Effector memory CD4-positive, alpha-beta T cell (primary cell): ENCODE results near the gene SARS1.

Source experiments
- DNase-seq, 3 donors: peaks; one replicate each; pipeline ENCODE4 v3.0.0-alpha.2; 2020
- H3K27ac ChIP-seq: 2 replicates; pipeline ENCODE4 v1.7.0; 2013; ENCODE audit warnings: mild to moderate bottlenecking, low read length, moderate library complexity; ENCODE audit not compliant: insufficient read depth, poor library complexity, severe bottlenecking
- H3K27me3 ChIP-seq: replicated peaks from 2 replicates; pipeline ENCODE4 v1.7.0; 2013; ENCODE audit warnings: mild to moderate bottlenecking, low read length; ENCODE audit not compliant: insufficient read depth, control insufficient read depth, poor library complexity, severe bottlenecking
- H3K36me3 ChIP-seq: 2 replicates; pipeline ENCODE4 v1.7.0; 2013; ENCODE audit warnings: mild to moderate bottlenecking, low read length, moderate library complexity; ENCODE audit not compliant: control insufficient read depth, insufficient read depth
- H3K4me1 ChIP-seq: 2 replicates; pipeline ENCODE4 v1.7.0; 2013; ENCODE audit warnings: low read length, mild to moderate bottlenecking; ENCODE audit not compliant: control insufficient read depth, insufficient read depth, poor library complexity, severe bottlenecking
- H3K4me3 ChIP-seq: 2 replicates; pipeline ENCODE4 v1.7.0; 2013; ENCODE audit warnings: low read length, low read depth, mild to moderate bottlenecking; ENCODE audit not compliant: insufficient read depth, poor library complexity, severe bottlenecking
- H3K9me3 ChIP-seq: 2 replicates; pipeline ENCODE4 v1.7.0; 2013; ENCODE audit warnings: mild to moderate bottlenecking, low read length, moderate library complexity; ENCODE audit not compliant: control insufficient read depth

Gene SARS1

DNA sequence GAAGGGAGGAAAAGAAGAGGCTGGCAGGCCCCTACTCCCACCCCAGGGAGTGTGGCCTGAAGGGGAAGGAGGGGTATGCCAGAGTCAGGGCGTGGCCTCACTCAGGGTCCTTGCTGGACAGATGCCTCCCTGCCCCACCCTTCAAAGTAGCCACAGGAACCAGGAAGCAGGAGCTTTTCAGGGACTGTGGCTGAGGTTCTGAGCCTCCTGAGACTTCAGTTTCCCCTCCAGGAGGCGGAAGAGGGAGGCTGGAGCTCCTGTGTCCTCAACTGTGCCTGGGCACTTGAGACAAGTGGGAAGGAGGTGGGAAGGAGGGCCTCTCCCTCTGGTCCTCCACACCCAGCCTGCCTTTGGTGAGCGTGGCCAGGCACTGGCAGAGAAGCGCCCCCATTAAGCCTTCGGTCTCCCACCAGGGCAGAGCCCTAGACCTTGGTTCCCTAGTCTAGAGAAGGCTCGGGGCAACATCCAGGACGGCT is 40.9 kb downstream of the SARS1 start:
- no peaks in the 10 kb centered on the region for H3K27me3 ChIP-seq
- H3K4me3 ChIP-seq = no peak overlapping the region
- H3K27ac ChIP-seq = no peak overlapping the region
- H3K9me3 ChIP-seq = no peaks in the 10 kb centered on the region
- no peak for DNase-seq
- no peaks in the 10 kb centered on the region for H3K4me1 ChIP-seq
- H3K36me3 ChIP-seq = no peaks in the 10 kb centered on the region

DNA sequence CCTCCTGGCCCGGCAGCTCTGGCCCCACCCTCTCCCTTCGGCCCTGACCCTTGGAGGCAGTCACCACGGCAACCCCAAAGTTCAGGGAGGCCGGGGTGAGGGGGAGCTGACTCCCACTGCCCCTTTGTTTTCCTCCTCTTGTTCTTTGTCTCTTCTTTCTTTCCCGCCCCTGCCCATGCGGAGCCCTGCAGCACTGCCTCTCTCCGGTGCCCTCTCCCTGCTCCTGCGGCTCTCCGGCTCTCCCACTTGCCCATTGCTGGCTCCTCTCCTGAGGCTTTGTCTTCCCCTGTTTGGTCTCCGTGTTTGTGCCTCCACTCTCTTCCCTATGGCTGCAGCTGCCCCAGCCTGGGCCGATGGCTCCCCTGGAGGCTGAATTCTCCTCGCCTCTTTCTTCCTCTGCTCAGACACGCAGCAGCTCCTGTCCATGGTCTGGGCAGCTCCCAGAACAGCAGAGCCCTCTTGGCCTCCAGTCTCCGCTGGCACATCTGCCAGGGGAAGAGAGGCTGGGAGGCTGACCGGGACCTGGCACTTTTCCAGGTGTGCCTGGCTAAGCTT is 41.5 kb downstream of the SARS1 start:
- no peaks in the 10 kb centered on the region for H3K36me3 ChIP-seq
- H3K4me3 ChIP-seq = no peak overlapping the region
- H3K27me3 ChIP-seq = no peaks in the 10 kb centered on the region
- no peak overlapping the region for H3K27ac ChIP-seq
- H3K9me3 ChIP-seq = no peaks in the 10 kb centered on the region
- no peaks in the 10 kb centered on the region for H3K4me1 ChIP-seq
- DNase-seq = no peak

DNA sequence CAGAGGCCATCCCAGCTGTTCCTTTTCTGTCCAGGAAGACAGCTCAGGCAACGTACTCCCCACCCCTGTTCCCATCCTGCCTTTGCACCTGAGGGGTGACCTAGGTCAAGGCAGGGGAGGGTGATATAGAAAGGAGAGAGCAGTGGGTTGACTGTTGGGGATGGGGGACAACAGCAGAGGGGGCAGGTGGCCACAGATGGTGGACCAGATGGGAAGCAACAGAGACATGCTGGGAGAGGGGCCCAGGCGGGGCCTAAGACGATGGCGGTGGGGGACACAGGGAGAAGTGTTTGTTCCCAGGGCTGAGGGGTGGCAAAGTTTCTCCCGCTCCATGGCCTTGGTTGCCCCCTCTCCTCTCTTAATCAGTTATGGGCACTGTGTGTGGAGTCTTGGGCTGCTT is 42.0 kb downstream of the SARS1 start:
- Histone ChIP-seq H3K4me1 (no peaks in the 10 kb centered on the region), H3K4me3 (no peak overlapping the region), H3K27ac (no peak overlapping the region), H3K27me3 (no peaks in the 10 kb centered on the region), H3K36me3 (no peaks in the 10 kb centered on the region), H3K9me3 (no peaks in the 10 kb centered on the region)
- no peak for DNase-seq

DNA sequence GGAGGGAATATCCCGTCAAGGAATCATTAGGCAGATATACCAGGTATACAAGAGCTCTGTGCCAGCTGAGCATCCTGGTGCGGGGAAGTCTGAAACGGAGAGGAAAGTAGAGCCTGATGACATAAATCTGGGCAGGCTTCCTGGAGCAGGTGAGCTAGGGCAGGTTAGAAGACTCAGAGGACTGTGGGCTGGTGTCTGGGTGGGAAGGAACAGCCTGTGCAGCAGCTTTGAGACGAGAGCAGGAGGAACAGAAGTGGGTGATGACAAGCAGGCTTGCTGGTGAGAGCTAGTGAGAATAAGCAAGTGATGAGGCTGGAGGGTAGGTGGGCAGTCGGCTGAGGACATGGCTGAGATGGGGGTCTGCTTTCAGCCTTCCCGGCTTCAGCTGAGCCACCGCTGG is 42.4 kb downstream of the SARS1 start:
- Histone ChIP-seq H3K27ac (no peak overlapping the region), H3K27me3 (no peaks in the 10 kb centered on the region), H3K36me3 (no peaks in the 10 kb centered on the region), H3K9me3 (no peaks in the 10 kb centered on the region), H3K4me3 (no peak overlapping the region), H3K4me1 (no peaks in the 10 kb centered on the region)
- no peak for DNase-seq

DNA sequence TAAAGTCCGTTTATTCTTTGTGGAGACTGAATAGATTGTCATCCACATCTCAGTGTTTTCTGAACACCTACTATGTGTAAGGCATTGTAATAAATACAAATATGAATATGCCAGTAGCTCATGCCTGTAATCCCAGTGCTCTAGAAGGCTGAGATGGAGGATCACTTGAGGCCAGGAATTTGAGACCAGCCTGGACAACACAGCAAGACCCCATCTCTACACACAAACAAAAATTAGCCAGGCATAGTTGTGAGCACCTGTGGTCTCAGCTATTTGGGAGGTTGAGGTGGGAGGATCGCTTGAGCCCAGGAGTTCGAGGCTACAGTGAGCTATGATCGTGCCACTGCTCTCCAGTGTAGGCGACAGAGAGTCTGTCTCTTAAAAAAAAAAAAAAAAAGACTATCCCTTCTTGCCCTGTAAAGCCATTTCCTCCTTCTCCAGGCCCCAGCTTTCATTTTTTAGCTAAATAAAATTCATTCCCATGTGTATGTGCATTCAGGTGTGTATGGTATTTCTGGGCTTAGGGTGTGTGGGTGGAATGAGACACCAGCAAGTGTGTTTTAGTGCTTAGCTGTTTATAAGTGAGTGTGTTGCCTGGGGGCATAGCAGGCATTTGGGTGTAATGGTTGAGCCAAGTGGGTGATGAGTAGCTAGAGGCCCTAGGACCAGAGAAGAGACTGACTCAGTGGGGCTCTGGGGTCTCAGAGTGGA is 43.4 kb downstream of the SARS1 start:
- Histone ChIP-seq H3K4me3 (no peak overlapping the region), H3K4me1 (no peaks in the 10 kb centered on the region), H3K36me3 (no peaks in the 10 kb centered on the region), H3K27ac (no peak overlapping the region), H3K27me3 (no peaks in the 10 kb centered on the region), H3K9me3 (no peaks in the 10 kb centered on the region)
- no peak for DNase-seq

DNA sequence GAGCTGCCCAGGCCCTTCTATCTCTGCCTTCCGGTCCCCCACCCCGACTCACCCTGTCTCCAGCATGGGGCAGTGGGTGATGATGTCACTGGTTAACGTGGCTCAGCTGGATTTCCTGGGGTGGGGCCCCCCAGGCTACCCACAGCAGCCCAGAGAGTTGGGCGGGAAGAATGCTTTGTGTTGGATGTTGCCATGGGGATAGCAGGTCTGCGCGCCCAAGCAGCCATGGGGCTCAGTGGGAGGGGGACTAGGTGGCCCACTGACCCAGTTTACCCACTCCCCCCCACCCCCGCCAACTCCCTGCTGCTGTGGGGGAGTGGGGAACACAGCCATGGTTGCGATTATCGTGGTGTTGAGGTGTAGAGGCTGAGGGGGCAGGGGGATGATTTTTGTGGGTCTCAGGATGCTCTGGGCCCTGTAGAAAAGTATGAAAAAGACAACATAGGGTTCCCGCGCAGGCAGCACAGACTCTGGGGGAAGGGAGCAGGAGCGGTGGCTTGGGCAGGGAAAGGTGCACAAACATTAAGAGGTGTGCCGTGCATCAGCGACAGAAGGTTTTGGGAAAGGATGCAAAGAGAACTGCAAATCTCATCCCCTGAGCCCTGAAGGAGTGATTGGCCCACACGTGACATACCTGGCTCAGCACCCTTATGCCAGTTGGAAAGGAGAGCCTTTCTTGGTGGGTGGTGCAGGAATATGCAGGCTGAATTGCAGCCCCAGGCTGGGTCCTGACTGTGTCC is 44.1 kb downstream of the SARS1 start:
- Histone ChIP-seq H3K4me1 (no peaks in the 10 kb centered on the region), H3K27ac (no peak overlapping the region), H3K36me3 (no peaks in the 10 kb centered on the region), H3K4me3 (no peak overlapping the region), H3K9me3 (no peaks in the 10 kb centered on the region), H3K27me3 (no peaks in the 10 kb centered on the region)
- no peak for DNase-seq

GRCh38 chr1:109258481-109259466 is 45.1 kb downstream of the SARS1 start:
- H3K4me3 ChIP-seq = no peak overlapping the region
- H3K27me3 ChIP-seq = no peaks in the 10 kb centered on the region
- H3K4me1 ChIP-seq = peaks cover 3% of the 10 kb centered on the region
- H3K9me3 ChIP-seq = no peaks in the 10 kb centered on the region
- H3K36me3 ChIP-seq = no peaks in the 10 kb centered on the region
- H3K27ac ChIP-seq = no peak overlapping the region
- no peak for DNase-seq

- Histone ChIP-seq H3K36me3 (no peaks in the 10 kb centered on the region), H3K27ac (no peak overlapping the region)
- no peak for DNase-seq
These were observed 46.2 kb downstream of the SARS1 start for GRCh38 chr1:109259674-109260557.

GRCh38 chr1:109261006-109261405 is 47.3 kb downstream of the SARS1 start:
- DNase-seq = no peak
- Histone ChIP-seq H3K27ac (no peak overlapping the region), H3K27me3 (no peaks in the 10 kb centered on the region), H3K9me3 (no peaks in the 10 kb centered on the region), H3K4me1 (peaks cover 3% of the 10 kb centered on the region), H3K36me3 (no peaks in the 10 kb centered on the region), H3K4me3 (no peak overlapping the region)

More at GRCh38 chr1:109259674-109260557, 46.2 kb downstream of the SARS1 start:
- H3K4me1 ChIP-seq = peaks cover 3% of the 10 kb centered on the region
- H3K9me3 ChIP-seq = no peaks in the 10 kb centered on the region
- no peak overlapping the region for H3K4me3 ChIP-seq
- H3K27me3 ChIP-seq = no peaks in the 10 kb centered on the region
